Tibial nerve (tissue), 3 donors: ENCODE measurements around the gene TCEAL3.

Source experiments
- CTCF ChIP-seq, 5 experiments: fragments of 200-600 bp in 3 of 5; fragments of 450-650 bp in 2 of 5; sonication (generic) in 3 of 5; IDR thresholded peaks; one replicate each; pipeline ENCODE4 v1.5.1; 2016 to 2019; ENCODE audit warnings: antibody characterized with exemption in 5 of 5, mild to moderate bottlenecking in 3 of 5, moderate library complexity in 2 of 5
- POLR2A ChIP-seq, 2 donors: fragments of 450-650 bp; IDR thresholded peaks; one replicate each; pipeline ENCODE4 v1.6.1; 2017; ENCODE audit warnings: antibody characterized with exemption in 2 of 2, mild to moderate bottlenecking in 2 of 2, moderate library complexity in 2 of 2

GRCh38 chrX:103637604-103638338, 30.0 kb downstream of the TCEAL3 start:
- TF ChIP-seq POLR2A (IDR thresholded peaks at IDR 0.05) (no peak), CTCF (IDR thresholded peaks at IDR 0.05) (no peak)
